HG02571 (cell line): ENCODE measurements around the gene DNAH6.

Source experiments
- ATAC-seq: cut with Tn5 transposase; IDR thresholded peaks from one replicate; pipeline ENCODE4 v1.9.1; 2021; ENCODE audit warnings: mild to moderate bottlenecking, moderate library complexity; ENCODE audit not compliant: unreplicated experiment

The DNAH6 gene

GRCh38 chr2:84686783-84687476 lies 170.6 kb downstream of the DNAH6 start:
- ATAC-seq = no peak

DNA sequence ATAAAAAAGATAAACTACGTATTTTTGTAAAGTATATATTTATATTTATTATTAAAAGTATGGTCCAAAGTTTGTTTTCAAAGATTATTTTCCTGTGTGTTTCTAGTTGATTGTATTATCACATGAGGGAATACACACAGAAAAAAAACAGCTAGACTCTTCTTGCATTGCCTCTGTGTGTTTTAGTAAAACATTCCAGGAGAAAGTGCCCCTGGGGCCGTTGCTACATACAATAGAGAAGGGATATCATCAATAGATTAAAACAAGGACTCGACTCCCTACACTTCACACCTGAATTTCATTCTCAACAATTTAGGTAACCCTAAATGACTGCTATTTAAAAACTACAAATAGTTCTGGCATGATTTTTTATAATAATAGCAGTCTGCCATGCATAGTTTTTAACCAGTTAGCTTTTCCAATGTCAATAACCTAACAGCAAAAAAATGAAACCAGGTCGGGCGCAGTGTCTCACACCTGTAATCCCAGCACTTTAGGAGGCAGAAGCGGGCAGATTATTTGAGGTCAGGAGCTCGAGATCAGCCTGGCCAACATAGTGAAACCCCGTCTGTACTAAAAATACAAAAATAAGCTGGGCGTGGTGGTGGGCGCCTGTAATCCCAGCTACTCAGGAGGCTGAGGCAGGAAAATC lies 171.3 kb downstream of the DNAH6 start:
- ATAC-seq = no peak

DNA sequence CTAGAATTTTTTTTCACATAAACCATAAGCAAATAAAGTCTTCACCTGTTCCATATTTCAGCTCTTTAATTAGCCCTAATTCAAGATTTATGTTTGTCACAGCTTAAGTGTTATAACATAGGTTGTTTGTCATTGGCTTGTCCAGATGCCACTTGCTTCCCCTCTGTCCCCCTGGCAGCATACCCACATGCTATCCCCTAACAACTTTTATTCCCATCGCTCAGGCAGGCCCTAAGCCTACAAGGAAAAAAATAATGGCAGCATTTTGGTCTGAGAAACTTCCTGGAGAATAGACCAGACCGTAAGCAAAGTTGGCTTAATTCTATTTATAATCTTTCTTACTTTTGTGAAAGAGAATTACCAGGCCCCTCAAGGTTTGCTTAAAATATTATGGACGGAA lies 173.9 kb downstream of the DNAH6 start:
- no peak for ATAC-seq

- ATAC-seq = no peak
Observed at GRCh38 chr2:84694088-84694622, 177.9 kb downstream of the DNAH6 start.

DNA sequence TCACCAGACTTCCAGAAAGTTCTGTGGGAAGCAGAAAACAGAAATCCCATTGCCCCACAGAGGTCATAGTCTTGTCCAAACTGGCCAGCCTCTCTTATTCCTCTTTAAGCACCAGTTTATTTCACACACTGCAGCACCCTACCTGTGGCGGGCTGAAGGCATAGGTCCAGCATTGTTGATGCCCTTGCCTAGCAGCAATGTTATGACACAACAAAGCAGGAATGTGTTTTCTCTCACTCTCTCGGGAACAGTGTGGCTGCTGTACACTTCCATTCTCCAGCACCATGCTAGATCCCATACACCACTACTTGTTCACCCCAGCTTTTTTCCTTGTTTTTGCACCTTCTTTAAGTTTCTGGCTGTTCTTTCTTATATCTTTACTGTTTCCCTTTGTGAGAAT lies 181.6 kb downstream of the DNAH6 start:
- no peak for ATAC-seq

- no peak for ATAC-seq
Observed at GRCh38 chr2:84700006-84700405, 183.7 kb downstream of the DNAH6 start.

GRCh38 chr2:84701880-84702279 lies 185.6 kb downstream of the DNAH6 start:
- ATAC-seq = no peak

- ATAC-seq = no peak
Observed at GRCh38 chr2:84702941-84703340, 186.6 kb downstream of the DNAH6 start.

- no peak for ATAC-seq
Observed at GRCh38 chr2:84703831-84704230, 187.5 kb downstream of the DNAH6 start.

DNA sequence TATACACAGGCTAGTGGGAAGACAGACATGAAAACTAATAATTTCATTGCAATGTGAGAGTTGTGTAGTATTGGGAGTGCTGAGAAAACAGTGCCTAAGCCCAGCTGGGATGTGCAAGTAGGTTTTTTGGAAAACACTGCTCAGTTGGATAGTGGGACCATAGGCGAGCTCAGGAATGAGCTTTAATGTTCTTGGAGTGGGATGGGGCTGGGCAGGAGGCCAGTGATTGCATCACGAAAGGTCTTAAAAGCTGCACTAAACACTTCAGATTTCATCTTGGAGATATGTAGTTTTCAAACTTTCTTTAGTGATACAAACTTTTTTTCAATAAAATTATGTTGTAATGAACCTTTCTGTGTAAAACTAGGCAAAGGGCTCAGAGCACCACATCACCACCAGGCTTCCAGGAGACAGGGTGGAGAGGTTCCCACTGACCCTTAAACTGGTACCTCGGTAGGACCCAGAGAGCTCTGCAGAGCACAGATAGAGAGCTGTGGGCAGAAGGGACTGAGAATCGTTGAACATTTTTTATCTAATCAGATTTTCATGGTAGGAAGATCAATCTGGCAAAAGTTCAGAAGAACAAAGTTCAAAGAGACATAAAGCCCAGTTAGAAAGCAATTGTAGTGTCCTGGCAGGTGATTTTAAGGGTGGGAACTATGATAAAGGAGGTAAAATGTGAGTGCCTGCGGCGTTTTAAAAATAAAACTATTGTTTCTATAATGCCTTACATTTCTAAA lies 188.4 kb downstream of the DNAH6 start:
- ATAC-seq = no peak

DNA sequence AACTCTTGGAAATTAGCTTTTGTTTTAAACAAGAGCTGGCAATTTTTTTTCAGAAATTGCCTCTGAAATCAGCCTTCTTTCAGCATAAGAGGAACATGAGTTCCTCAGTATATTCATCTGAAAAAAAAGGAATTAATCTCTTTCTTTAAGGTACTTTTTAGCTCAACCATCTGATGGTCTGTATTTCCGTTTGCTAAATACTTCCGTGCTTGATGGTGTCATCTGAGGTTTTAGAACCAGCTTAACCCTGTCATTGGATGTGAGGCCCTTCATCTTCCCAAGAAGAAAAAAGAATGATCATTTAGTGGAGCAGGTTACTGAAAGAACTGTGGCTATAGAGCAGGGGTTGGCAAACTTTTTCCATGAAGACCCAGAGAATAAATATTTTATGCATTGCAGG lies 189.6 kb downstream of the DNAH6 start:
- ATAC-seq = no peak

- no peak for ATAC-seq
Observed at GRCh38 chr2:84708442-84708841, 192.1 kb downstream of the DNAH6 start.

DNA sequence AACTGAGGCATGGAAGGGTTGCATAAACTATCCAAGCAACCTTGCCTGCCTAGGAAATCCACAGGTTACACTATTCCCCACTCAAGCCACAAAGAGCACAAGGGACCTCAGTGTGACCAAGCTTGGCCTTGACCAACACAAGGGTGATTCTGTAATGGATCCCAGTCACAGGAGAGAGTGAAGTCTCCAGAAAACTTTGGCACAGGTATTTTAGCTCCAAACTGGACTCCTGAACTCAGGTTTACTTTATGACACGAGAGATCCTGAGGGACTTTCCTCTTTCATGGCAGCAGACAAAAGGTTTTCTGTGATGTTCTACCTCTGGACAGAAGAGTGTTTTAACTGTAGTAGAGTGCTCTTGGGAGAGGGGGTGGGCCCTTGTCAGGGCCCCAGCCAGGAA lies 195.4 kb downstream of the DNAH6 start:
- ATAC-seq = no peak

DNA sequence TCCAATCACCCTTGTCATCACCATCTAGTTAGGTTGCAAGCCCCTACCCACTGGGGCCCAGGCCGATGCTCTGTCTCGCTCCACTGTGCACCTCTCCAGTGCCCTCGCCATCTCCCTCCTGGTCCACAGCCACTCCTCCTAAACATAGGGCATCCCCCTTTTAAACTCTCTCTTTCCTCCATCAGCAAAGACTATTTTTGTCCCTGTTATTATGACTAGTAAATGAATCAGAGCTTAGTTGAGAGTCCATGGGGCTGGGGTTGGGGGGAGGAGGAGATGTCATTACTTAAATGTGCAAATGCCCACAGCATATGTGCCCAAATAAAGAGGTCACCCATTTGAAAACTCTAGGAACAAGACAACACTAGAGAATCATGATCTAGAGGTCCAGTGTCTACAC lies 197.1 kb downstream of the DNAH6 start:
- no peak for ATAC-seq

DNA sequence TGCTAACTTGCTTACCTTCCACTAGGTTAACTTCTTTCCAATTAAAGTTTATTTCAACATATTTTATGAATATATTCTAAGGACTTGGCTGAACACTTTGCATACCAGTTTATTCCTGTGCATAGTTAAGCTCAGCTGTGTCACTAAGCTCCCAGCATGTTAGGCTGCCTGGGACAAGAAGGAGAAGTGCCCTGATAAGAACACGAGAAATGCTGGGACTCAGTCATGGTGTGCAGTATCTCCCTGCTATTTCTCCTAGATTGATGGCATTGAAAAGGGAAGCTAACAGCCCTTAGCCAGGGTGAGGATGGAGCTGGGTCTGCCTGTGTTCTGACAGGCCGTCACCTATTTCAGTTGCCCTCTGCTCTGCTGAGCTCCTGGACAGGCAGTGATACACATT lies 200.3 kb downstream of the DNAH6 start:
- no peak for ATAC-seq

GRCh38 chr2:84717302-84717701 lies 201.0 kb downstream of the DNAH6 start:
- ATAC-seq = no peak

DNA sequence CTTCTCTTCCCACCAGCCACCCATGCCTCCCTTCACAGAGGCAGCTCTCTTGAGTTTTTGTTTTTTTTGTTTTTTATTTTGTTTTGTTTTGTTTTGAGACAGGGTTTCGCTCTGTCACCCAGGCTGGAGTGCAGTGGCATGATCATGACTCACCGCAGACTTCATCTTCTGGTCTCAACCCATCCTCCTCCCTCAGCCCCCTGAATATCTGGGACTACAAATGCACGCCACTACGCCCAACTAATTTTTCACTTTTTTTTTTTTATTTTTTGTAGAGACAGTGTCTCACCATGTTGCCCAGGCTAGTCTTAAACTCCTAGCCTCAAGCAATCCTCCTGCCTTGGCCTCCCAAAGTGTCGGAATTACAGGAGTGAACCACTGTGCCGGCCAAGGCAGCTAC lies 203.1 kb downstream of the DNAH6 start:
- ATAC-seq = no peak

- ATAC-seq = no peak
Observed at GRCh38 chr2:84723831-84724230, 207.5 kb downstream of the DNAH6 start.

- ATAC-seq = no peak
Observed at GRCh38 chr2:84725717-84726116, 209.4 kb downstream of the DNAH6 start.

DNA sequence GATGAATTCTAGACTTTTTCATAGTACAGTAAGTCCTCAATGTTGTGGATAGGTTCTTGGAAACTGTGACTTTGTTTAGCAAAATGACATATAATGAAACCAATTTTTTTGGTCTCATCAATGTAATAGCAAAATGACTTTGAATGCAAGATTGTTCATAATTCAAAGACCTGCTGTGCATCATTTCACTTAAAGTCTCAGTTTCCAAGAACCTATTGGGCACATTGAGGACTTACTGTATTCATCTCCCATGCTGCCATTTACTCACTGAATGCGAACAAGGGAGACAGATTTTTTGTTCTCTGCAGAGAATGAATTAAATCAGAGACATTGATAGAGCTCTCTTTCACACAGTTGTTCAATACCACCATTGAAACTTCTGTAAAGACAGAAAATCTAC lies 211.0 kb downstream of the DNAH6 start:
- ATAC-seq = no peak

- ATAC-seq = no peak
Observed at GRCh38 chr2:84729224-84729623, 212.9 kb downstream of the DNAH6 start.

DNA sequence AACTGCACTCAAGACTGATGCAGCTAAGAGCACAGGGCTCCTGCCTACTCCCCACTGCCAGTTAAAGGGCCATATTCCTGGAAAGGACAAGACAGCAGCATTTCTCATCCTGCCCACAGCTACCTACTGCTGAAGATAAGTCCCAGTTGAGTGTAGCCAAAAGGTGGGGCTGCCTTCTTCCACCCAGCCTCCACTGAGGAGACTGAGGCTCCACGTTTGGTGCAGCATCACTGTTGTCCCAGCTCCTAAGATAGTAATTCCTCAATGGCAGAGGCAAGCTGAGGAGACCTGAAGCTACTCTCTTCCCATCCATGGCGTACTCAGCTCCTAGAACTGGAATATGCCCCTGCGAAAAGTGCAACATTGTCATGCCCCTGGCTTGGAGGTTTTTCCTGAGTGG lies 214.9 kb downstream of the DNAH6 start:
- no peak for ATAC-seq
